C4-2B (cell line): ENCODE data around the gene AKAIN1.

Experiments
- ZFX ChIP-seq: fragments of 450-650 bp; IDR thresholded peaks from 2 replicates; pipeline ENCODE4 v1.6.1; 2017
- TF ChIP-seq, protein P1 (sequence below): fragments of 450-650 bp; conservative IDR thresholded peaks from 2 replicates; pipeline ENCODE4 v1.5.1; 2017; ENCODE audit warnings: mild to moderate bottlenecking

DNA sequence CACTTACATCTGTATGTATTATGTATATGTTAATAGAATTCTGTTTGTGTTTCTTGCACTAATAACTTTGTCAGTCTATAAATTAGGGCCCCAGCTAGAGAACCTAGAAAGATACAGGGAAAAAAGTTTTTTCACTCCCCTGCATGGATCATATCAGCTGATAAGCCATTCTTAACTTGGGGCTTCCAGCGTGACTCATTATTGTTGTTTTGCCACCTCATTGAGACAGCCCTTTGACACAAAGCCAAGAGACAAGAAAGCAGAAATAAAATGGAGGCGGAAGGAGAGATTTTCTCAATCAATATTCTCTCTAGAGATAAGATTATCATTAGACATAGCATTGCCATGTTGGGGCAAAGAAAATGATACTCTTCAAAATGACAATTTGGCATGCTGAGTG is 93.4 kb downstream of the AKAIN1 start:
- TF ChIP-seq, protein P1, sequence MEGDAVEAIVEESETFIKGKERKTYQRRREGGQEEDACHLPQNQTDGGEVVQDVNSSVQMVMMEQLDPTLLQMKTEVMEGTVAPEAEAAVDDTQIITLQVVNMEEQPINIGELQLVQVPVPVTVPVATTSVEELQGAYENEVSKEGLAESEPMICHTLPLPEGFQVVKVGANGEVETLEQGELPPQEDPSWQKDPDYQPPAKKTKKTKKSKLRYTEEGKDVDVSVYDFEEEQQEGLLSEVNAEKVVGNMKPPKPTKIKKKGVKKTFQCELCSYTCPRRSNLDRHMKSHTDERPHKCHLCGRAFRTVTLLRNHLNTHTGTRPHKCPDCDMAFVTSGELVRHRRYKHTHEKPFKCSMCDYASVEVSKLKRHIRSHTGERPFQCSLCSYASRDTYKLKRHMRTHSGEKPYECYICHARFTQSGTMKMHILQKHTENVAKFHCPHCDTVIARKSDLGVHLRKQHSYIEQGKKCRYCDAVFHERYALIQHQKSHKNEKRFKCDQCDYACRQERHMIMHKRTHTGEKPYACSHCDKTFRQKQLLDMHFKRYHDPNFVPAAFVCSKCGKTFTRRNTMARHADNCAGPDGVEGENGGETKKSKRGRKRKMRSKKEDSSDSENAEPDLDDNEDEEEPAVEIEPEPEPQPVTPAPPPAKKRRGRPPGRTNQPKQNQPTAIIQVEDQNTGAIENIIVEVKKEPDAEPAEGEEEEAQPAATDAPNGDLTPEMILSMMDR: no peak
- TF ChIP-seq ZFX: no peak
